GM19328 (cell line): ENCODE measurements around the gene PFDN4.

ENCODE experiments used
- ATAC-seq: cut with Tn5 transposase; IDR thresholded peaks from one replicate; pipeline ENCODE4 v1.9.1; 2021; ENCODE audit warnings: mild to moderate bottlenecking, moderate library complexity; ENCODE audit not compliant: unreplicated experiment

Gene PFDN4

GRCh38 chr20:54200487-54201267 lies 7.2 kb upstream of the PFDN4 start:
- no peak for ATAC-seq

- no peak for ATAC-seq
Observed at GRCh38 chr20:54201268-54201846, 6.5 kb upstream of the PFDN4 start.

GRCh38 chr20:54203281-54203680 lies 4.6 kb upstream of the PFDN4 start:
- ATAC-seq: no peak

- ATAC-seq: no peak
Observed at GRCh38 chr20:54204063-54204462, 3.8 kb upstream of the PFDN4 start.

- ATAC-seq: no peak
Observed at GRCh38 chr20:54204481-54204880, 3.4 kb upstream of the PFDN4 start.

- ATAC-seq: no peak
Observed at GRCh38 chr20:54205450-54205849, 2.4 kb upstream of the PFDN4 start.

GRCh38 chr20:54207053-54207742 lies 689 bp upstream of the PFDN4 start:
- peak; percentile 10 for ATAC-seq

- ATAC-seq: peak; percentile 4
Observed at GRCh38 chr20:54208548-54209176, 775 bp downstream of the PFDN4 start.

GRCh38 chr20:54209216-54209813 lies 1.4 kb downstream of the PFDN4 start:
- no peak for ATAC-seq

- ATAC-seq: no peak
Observed at GRCh38 chr20:54212226-54212625, 4.3 kb downstream of the PFDN4 start.

GRCh38 chr20:54212871-54213270 lies 5.0 kb downstream of the PFDN4 start:
- ATAC-seq: no peak

GRCh38 chr20:54214566-54214965 lies 6.7 kb downstream of the PFDN4 start:
- no peak for ATAC-seq

- ATAC-seq: no peak
Observed at GRCh38 chr20:54215157-54215789, 7.4 kb downstream of the PFDN4 start.

GRCh38 chr20:54217762-54218161 lies 9.9 kb downstream of the PFDN4 start:
- ATAC-seq: no peak

GRCh38 chr20:54218470-54218869 lies 10.6 kb downstream of the PFDN4 start:
- ATAC-seq: no peak

GRCh38 chr20:54219751-54220426 lies 12.0 kb downstream of the PFDN4 start:
- ATAC-seq: no peak

GRCh38 chr20:54220722-54221121 lies 12.8 kb downstream of the PFDN4 start:
- no peak for ATAC-seq

- ATAC-seq: no peak
Observed at GRCh38 chr20:54221353-54221752, 13.5 kb downstream of the PFDN4 start.

GRCh38 chr20:54221996-54222890 lies 14.4 kb downstream of the PFDN4 start:
- no peak for ATAC-seq
